Measurements from ENCODE around the gene CDYL.

GRCh38 chr6:4964675-4965561, 188.7 kb downstream of the CDYL start:
- TF ChIP-seq POLR2AphosphoS5 (IDR thresholded peaks at IDR 0.05) (no peak), CTCF (IDR thresholded peaks at IDR 0.05) (no peak)
